DOHH2 (cell line): ENCODE measurements around the gene LDLRAD4.

Source experiments
- H3F3A ChIP-seq: fragments of 200-600 bp; sonication (generic), shearing (Covaris generic); 2 replicates; pipeline ENCODE4 v1.6.0; 2016; ENCODE audit warnings: antibody characterized with exemption, mild to moderate bottlenecking; ENCODE audit not compliant: control insufficient read depth, insufficient read depth
- H3K27ac ChIP-seq: fragments of 200-600 bp; sonication (generic); 2 replicates; pipeline ENCODE4 v1.5.1; 2014; ENCODE audit warnings: low read depth, mild to moderate bottlenecking, low read length, moderate library complexity
- H3K27me3 ChIP-seq: fragments of 200-600 bp; sonication (generic); 2 replicates; pipeline ENCODE4 v1.6.1; 2014; ENCODE audit warnings: mild to moderate bottlenecking, low read length, mixed read lengths; ENCODE audit not compliant: control insufficient read depth
- H3K36me3 ChIP-seq: fragments of 200-600 bp; sonication (generic); 2 replicates; pipeline ENCODE4 v1.6.1; 2014; ENCODE audit warnings: mild to moderate bottlenecking, low read length, moderate library complexity, mixed read lengths; ENCODE audit not compliant: control insufficient read depth
- H3K4me1 ChIP-seq: fragments of 200-600 bp; sonication (generic); 2 replicates; pipeline ENCODE4 v1.6.1; 2014; ENCODE audit warnings: mild to moderate bottlenecking, low read length, mixed read lengths; ENCODE audit not compliant: control insufficient read depth
- H3K4me2 ChIP-seq: fragments of 200-600 bp; sonication (generic); 2 replicates; pipeline ENCODE4 v1.6.0; 2014; ENCODE audit warnings: mild to moderate bottlenecking, low read length, moderate library complexity
- H3K4me3 ChIP-seq: fragments of 200-600 bp; sonication (generic); 2 replicates; pipeline ENCODE4 v1.5.1; 2014; ENCODE audit warnings: mild to moderate bottlenecking, low read length, mixed read lengths
- H3K79me2 ChIP-seq: fragments of 200-600 bp; sonication (generic); 2 replicates; pipeline ENCODE4 v1.6.1; 2014; ENCODE audit warnings: mild to moderate bottlenecking, low read length, mixed read lengths; ENCODE audit not compliant: control insufficient read depth
- H3K9me2 ChIP-seq: fragments of 200-600 bp; sonication (generic); replicated peaks from 2 replicates; pipeline ENCODE4 v1.6.1; 2014; ENCODE audit warnings: mild to moderate bottlenecking, low read length, mixed read lengths; ENCODE audit not compliant: control insufficient read depth
- H3K9me3 ChIP-seq: fragments of 200-600 bp; sonication (generic); 2 replicates; pipeline ENCODE4 v1.6.1; 2014; ENCODE audit warnings: antibody characterized with exemption, low read length, mixed read lengths; ENCODE audit not compliant: control insufficient read depth, insufficient read depth
- H4K20me1 ChIP-seq: fragments of 200-600 bp; sonication (generic); 2 replicates; pipeline ENCODE4 v1.6.0; 2014; ENCODE audit warnings: low read depth, mild to moderate bottlenecking, antibody characterized with exemption, low read length, moderate library complexity; ENCODE audit not compliant: control insufficient read depth, insufficient read depth
- EZH2phosphoT487 ChIP-seq: fragments of 200-600 bp; sonication (generic); IDR thresholded peaks from 2 replicates; pipeline ENCODE4 v1.6.1; 2017; ENCODE audit warnings: borderline replicate concordance, mild to moderate bottlenecking, antibody characterized with exemption, low read length, moderate library complexity, mixed read lengths
- TF ChIP-seq, protein P1 (sequence below): fragments of 200-600 bp; sonication (generic); IDR thresholded peaks from one replicate; pipeline ENCODE4 v1.5.1; 2014; ENCODE audit warnings: antibody characterized with exemption, mild to moderate bottlenecking, low read depth, low read length; ENCODE audit not compliant: poor library complexity, severe bottlenecking

Gene LDLRAD4

DNA sequence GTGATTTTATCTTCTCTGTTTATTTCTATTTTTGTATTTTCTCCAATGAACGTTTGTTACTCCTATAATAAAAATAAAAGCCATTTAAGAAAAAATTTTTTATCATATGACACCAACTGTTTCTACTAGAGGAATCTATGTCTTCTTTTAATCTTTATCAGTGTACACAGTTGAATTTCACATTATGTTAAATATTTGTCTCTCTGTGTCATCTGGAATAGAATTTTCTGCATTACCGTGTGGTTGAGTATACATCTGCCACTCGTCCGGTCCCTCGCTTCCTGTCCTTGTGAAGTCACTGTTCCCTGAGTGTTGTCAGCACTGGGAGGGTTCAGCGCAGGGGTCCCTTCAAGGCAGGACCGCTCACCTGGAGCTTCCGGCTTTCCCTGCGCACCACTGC, 99.2 kb downstream of the LDLRAD4 start:
- Histone ChIP-seq H3K9me2 (no peaks in the 10 kb centered on the region), H3F3A (no peaks in the 10 kb centered on the region), H3K27me3 (no peaks in the 10 kb centered on the region; the same call in 1 of the 2 replicates), H3K79me2 (no peaks in the 10 kb centered on the region), H3K4me2 (no peak overlapping the region), H3K27ac (no peak overlapping the region), H3K36me3 (no peaks in the 10 kb centered on the region), H3K9me3 (peaks cover 9% of the 10 kb centered on the region; the same call in 1 of the 2 replicates), H3K4me3 (no peak overlapping the region), H3K4me1 (no peaks in the 10 kb centered on the region), H4K20me1 (no peaks in the 10 kb centered on the region)
- TF ChIP-seq, protein P1, sequence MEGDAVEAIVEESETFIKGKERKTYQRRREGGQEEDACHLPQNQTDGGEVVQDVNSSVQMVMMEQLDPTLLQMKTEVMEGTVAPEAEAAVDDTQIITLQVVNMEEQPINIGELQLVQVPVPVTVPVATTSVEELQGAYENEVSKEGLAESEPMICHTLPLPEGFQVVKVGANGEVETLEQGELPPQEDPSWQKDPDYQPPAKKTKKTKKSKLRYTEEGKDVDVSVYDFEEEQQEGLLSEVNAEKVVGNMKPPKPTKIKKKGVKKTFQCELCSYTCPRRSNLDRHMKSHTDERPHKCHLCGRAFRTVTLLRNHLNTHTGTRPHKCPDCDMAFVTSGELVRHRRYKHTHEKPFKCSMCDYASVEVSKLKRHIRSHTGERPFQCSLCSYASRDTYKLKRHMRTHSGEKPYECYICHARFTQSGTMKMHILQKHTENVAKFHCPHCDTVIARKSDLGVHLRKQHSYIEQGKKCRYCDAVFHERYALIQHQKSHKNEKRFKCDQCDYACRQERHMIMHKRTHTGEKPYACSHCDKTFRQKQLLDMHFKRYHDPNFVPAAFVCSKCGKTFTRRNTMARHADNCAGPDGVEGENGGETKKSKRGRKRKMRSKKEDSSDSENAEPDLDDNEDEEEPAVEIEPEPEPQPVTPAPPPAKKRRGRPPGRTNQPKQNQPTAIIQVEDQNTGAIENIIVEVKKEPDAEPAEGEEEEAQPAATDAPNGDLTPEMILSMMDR, result no peak
- TF ChIP-seq EZH2phosphoT487, result no peak

DNA sequence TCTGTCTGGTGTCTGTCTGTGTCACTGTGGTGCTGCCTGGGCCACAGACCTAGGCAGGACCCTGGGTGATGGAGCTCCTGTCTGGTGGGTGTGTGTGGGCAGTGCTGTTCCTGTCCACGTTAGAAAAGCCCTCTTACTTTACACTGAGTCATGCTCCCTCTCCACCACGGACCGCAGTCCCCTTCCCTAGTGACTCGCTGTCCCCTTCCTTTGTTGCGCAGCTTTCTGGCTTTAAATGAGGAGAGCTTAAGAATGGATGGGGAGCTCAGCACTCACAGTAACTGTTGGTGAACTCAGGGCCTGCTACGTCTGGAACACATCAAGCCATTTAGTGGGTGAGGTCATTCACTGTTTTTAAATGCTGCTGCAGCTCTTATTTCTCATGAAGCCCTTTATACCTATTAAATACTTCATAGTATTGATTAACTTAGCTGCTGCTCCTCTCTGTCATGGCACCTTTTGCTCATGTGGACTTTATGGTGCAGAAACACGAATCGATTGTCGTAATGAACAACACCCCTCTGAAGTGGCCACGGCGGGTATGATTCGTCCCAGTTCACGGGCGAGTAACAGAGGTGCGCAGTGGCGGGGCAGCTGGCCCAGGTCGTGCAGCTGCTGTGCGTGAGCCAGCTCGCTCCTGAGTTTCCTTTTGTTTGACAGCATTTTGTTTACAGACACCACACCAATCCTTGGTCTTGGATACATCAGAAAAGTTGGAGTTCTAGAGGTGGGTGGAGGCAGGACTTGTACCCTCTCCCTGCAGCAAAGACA, 100.4 kb downstream of the LDLRAD4 start:
- Histone ChIP-seq H3K4me2 (no peak overlapping the region), H3F3A (no peaks in the 10 kb centered on the region), H3K4me1 (no peaks in the 10 kb centered on the region), H3K79me2 (no peaks in the 10 kb centered on the region), H3K27ac (no peak overlapping the region), H4K20me1 (no peaks in the 10 kb centered on the region), H3K9me3 (peaks cover 9% of the 10 kb centered on the region; the same call in 1 of the 2 replicates), H3K4me3 (no peak overlapping the region), H3K36me3 (no peaks in the 10 kb centered on the region), H3K27me3 (no peaks in the 10 kb centered on the region), H3K9me2 (no peaks in the 10 kb centered on the region)
- no peak for TF ChIP-seq EZH2phosphoT487
- TF ChIP-seq, protein P1, result no peak

DNA sequence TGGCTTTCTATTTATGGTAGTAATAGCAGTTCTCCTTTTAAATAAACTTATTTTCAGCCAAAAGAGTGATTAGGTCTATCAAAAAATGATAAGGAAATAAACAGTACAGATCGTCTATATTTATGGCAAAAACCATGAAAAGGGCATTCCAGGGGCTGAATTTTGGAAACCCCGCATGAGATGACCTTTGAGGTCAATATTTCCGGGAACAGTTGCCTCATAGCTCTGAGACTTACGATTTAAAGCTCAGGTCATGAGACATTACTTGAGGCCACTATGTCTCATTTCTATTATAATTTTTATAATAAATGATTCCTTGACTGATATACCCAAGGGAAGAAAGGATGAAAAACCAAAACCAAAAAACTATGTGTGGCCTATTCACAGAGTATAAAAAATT, 101.1 kb downstream of the LDLRAD4 start:
- Histone ChIP-seq H3K4me3 (no peak overlapping the region), H3K79me2 (no peaks in the 10 kb centered on the region), H3K27me3 (no peaks in the 10 kb centered on the region), H3K9me3 (peaks cover 9% of the 10 kb centered on the region; the same call in 1 of the 2 replicates), H3F3A (no peaks in the 10 kb centered on the region), H3K4me1 (no peaks in the 10 kb centered on the region), H4K20me1 (no peaks in the 10 kb centered on the region), H3K9me2 (no peaks in the 10 kb centered on the region), H3K36me3 (no peaks in the 10 kb centered on the region), H3K27ac (no peak overlapping the region), H3K4me2 (no peak overlapping the region)
- no peak for TF ChIP-seq EZH2phosphoT487
- TF ChIP-seq, protein P1, result no peak
